GM12872 (cell line): Measurements from ENCODE around the gene PLCB1.

Experiments
- CTCF ChIP-seq: IDR thresholded peaks from 3 replicates; pipeline ENCODE4 v1.5.1; 2011; ENCODE audit warnings: low read depth, mild to moderate bottlenecking, low read length, moderate library complexity; ENCODE audit not compliant: insufficient read depth

The PLCB1 gene

DNA sequence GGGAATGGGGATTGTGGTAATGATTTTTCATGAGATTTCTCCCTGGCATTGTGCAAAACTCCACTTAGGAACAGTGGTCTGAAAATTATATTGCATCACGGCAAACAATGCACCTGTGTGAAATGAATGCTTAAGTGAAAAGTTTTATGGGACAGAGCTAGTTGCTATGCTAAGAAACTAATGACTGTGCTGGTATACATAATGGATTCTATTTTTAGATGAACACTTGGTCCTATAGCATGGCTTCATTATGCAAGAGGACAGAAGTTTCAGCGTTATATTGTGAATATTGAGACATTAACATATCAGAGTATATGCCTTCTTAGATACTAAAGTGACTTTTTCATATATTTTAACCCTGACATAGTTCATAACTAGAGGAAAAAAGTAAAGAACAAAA is 30.5 kb downstream of the PLCB1 start:
- TF ChIP-seq CTCF: no peak

- no peak for TF ChIP-seq CTCF
These were observed 31.5 kb downstream of the PLCB1 start for GRCh38 chr20:8163543-8163942.

DNA sequence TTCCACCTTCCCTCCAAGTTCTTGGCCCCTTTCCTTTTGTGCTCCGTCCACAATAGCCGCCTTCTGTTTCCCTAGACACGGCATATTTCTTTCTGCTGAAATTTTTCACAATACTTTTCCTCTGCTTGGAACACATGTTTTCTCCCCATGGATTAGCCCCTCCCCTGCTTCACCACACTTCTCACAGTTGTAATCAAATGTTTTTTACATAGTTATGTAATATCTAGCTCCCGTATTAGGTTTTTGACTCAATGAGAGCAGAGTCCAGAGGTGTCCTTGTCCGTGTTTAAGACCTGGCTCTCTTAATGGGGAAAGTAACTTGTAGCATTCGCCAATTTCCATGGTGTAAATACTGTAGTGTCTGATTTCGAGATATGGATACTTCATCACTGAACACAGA is 34.7 kb downstream of the PLCB1 start:
- TF ChIP-seq CTCF: no peak

- TF ChIP-seq CTCF: no peak
These were observed 36.8 kb downstream of the PLCB1 start for GRCh38 chr20:8168785-8169288.

DNA sequence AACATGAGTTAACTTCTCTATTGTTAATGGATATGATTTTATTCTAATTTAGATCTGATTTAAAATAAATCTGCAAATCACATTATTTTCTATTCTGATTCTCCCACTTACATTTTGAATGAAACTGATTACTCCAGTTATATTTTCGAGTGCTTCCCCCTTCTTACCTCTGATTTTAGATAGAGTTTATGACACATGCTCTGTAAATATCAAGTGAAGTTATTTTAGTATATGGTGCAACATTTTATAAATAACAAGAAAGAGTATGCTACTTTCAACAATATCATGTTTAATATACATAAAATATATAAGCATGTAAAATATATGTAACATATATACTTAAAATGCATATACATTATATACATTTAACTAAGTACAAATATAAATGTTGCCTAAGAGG is 38.9 kb downstream of the PLCB1 start:
- no peak for TF ChIP-seq CTCF

DNA sequence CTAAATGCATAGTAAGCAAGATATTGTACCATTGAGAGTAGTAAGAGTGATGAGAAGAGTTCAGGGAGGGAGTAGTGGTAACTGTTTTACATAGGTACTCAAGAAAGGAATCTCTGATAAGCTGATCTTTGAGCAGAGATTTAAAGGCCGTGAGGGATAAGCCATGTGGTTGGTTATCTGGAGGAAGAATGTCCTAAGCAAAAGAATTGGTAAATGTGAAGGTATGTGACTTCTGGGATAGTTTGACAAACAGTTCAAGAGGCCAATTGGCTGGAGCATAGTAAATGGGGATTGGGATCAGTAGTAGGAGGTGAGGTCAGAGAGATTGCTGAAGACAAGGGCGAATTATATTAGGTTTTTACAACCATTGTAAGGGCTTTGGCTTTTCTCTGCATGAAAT is 40.1 kb downstream of the PLCB1 start:
- TF ChIP-seq CTCF: no peak

DNA sequence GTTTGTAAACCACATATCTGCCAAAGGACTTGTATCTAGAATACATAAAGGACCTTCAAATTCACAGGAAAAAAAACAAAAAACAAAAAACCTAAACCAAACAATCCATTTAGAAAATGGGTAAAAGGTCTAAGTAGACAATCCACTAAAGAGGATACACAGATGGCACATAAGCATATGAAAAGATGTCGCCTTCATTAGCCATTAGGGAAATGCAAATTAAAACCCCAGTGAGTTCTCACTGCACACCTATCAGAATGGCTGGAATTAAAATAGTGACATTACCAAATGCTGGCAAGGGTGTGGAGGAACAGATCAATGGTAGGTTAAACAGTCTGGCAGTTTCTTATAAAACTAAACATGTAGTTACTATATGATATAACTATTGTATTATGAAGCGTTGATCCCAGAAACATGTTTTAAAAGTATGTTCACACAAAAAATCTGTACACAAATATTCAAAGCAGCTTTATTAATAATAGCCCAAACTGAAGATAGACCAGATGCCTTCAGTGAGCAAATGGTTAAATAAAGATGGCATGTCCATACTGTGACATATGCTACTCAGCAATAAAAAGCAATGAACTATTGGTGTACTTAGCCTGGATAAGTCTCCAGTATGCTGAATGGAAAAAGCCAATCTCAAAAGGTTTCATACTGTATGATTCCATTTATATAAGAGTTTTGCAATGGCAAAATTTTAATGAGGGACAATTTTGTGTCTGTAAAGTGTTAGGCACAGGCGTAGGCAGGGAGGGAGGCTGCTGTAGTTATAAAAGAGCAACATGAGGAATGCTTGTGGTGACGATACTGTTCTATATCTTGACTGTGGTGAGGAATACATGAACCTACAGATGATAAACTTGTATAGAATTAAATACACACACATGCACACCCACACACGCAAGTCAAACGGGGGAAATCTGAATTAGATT is 43.9 kb downstream of the PLCB1 start:
- no peak for TF ChIP-seq CTCF
